Peyer's patch (tissue), 4 donors: ENCODE results near the gene LTA4H. TPM values are rescaled to one million over a fixed set of nuclear protein-coding genes. Genes with fewer than 3 reads are reported as not detected.
"Not testable (repeated sequence)": the region's sequence is repeated elsewhere in the genome, so short reads cannot be mapped to it uniquely, and the experiment has no call there.

Experiments used
- DNase-seq, 3 donors: peaks; one replicate each; pipeline ENCODE4 v3.0.0-alpha.2; 2017 to 2019
- H3K27ac ChIP-seq, 4 donors: fragments of 200-600 bp; sonication (generic); one replicate each; pipeline ENCODE4 v1.5.1; 2016 to 2019
- H3K27me3 ChIP-seq, 2 donors: fragments of 200-600 bp; sonication (generic); one replicate each; pipeline ENCODE4 v1.5.1; 2019
- H3K36me3 ChIP-seq, 3 donors: fragments of 200-600 bp; sonication (generic); one replicate each; pipeline ENCODE4 v1.5.1; 2016 to 2019
- H3K4me1 ChIP-seq, 4 donors: fragments of 200-600 bp; sonication (generic); one replicate each; pipeline ENCODE4 v1.5.1; 2016 to 2019
- H3K4me3 ChIP-seq, 4 donors: fragments of 200-600 bp; sonication (generic); 1 replicate in 3 of 4; 2 replicates in 1 of 4; pipeline ENCODE4 v1.5.1; 2016 to 2019; ENCODE audit warnings: mild to moderate bottlenecking in 1 of 4
- H3K9me3 ChIP-seq, 4 donors: fragments of 200-600 bp; sonication (generic); one replicate each; pipeline ENCODE4 v1.5.1; 2016 to 2019; ENCODE audit warnings: mild to moderate bottlenecking in 1 of 4
- CTCF ChIP-seq, 6 experiments: fragments of 450-650 bp in 4 of 6; fragments of 200-600 bp in 2 of 6; sonication (generic) in 1 of 6; IDR thresholded peaks; one replicate each; pipeline ENCODE4 v1.5.1; 2017 to 2019; ENCODE audit warnings: antibody characterized with exemption in 6 of 6, mild to moderate bottlenecking in 3 of 6, moderate library complexity in 1 of 6
- POLR2A ChIP-seq, 2 donors: fragments of 450-650 bp; IDR thresholded peaks; one replicate each; pipeline ENCODE4 v1.5.1; 2017; ENCODE audit warnings: antibody characterized with exemption in 2 of 2, mild to moderate bottlenecking in 2 of 2, moderate library complexity in 2 of 2
- total RNA-seq, 4 donors: library from RNA; depleted of rRNA; stranded (reverse); fragments of >200 nt; gene quantifications; one replicate each; pipeline ENCODE4 v1.1.0, GENCODE V29; 2016

The LTA4H gene
- total RNA-seq, 4 donors from 2014 or later = 59.6 to 80.7 (median 76.4) TPM

GRCh38 chr12:96068636-96069035 lies 33.2 kb upstream of the LTA4H start:
- H3K4me1 ChIP-seq = no peaks in the 10 kb centered on the region
- TF ChIP-seq POLR2A (IDR thresholded peaks at IDR 0.05) = no peak
- TF ChIP-seq CTCF (IDR thresholded peaks at IDR 0.05) = no peak
- no peaks in the 10 kb centered on the region for H3K36me3 ChIP-seq
- H3K27ac ChIP-seq = no peak overlapping the region
- no peak for DNase-seq
- H3K9me3 ChIP-seq = no peaks in the 10 kb centered on the region
- no peak overlapping the region for H3K4me3 ChIP-seq
- H3K27me3 ChIP-seq = no peaks in the 10 kb centered on the region

GRCh38 chr12:96068111-96068510 lies 32.7 kb upstream of the LTA4H start:
- H3K4me1 ChIP-seq = no peaks in the 10 kb centered on the region
- H3K4me3 ChIP-seq = no peak overlapping the region
- H3K27ac ChIP-seq = no peak overlapping the region
- DNase-seq = no peak
- TF ChIP-seq POLR2A (IDR thresholded peaks at IDR 0.05) (no peak), CTCF (IDR thresholded peaks at IDR 0.05) (no peak)
- H3K27me3 ChIP-seq = no peaks in the 10 kb centered on the region
- H3K9me3 ChIP-seq = no peaks in the 10 kb centered on the region
- no peaks in the 10 kb centered on the region for H3K36me3 ChIP-seq

- not testable (repeated sequence) for H3K36me3 ChIP-seq, H3K27ac ChIP-seq, H3K4me3 ChIP-seq, H3K9me3 ChIP-seq, H3K27me3 ChIP-seq, DNase-seq, H3K4me1 ChIP-seq
Measured at GRCh38 chr12:96065776-96066175, 30.4 kb upstream of the LTA4H start.

GRCh38 chr12:96064966-96065365 lies 29.6 kb upstream of the LTA4H start:
- DNase-seq = no peak
- Histone ChIP-seq H3K4me1 (peaks cover 0 to 8% (median 0%) of the 10 kb centered on the region in 4 donors), H3K36me3 (no peaks in the 10 kb centered on the region), H3K27ac (no peak overlapping the region), H3K4me3 (no peak overlapping the region), H3K27me3 (no peaks in the 10 kb centered on the region), H3K9me3 (no peaks in the 10 kb centered on the region)
- TF ChIP-seq CTCF (IDR thresholded peaks at IDR 0.05) = no peak
- no peak for TF ChIP-seq POLR2A (IDR thresholded peaks at IDR 0.05)

- H3K9me3 ChIP-seq = no peaks in the 10 kb centered on the region
- no peak overlapping the region for H3K4me3 ChIP-seq
- H3K27me3 ChIP-seq = no peaks in the 10 kb centered on the region
- no peak for TF ChIP-seq POLR2A (IDR thresholded peaks at IDR 0.05)
- TF ChIP-seq CTCF (IDR thresholded peaks at IDR 0.05) = no peak
- DNase-seq = no peak
- peaks cover 0 to 8% (median 0%) of the 10 kb centered on the region in 4 donors for H3K4me1 ChIP-seq
- no peaks in the 10 kb centered on the region for H3K36me3 ChIP-seq
- no peak overlapping the region for H3K27ac ChIP-seq
Measured at GRCh38 chr12:96064271-96064670, 28.9 kb upstream of the LTA4H start.

GRCh38 chr12:96063046-96063445 lies 27.7 kb upstream of the LTA4H start:
- no peak for DNase-seq
- TF ChIP-seq POLR2A (IDR thresholded peaks at IDR 0.05) = no peak
- peak in 2 of 6 experiments; percentile 11 to 15 for TF ChIP-seq CTCF (IDR thresholded peaks at IDR 0.05)

More at GRCh38 chr12:96063046-96063445, 27.7 kb upstream of the LTA4H start:
- no peak overlapping the region for H3K27ac ChIP-seq
- no peaks in the 10 kb centered on the region for H3K36me3 ChIP-seq
- no peaks in the 10 kb centered on the region for H3K27me3 ChIP-seq
- H3K4me1 ChIP-seq = peaks cover 0 to 8% (median 0%) of the 10 kb centered on the region in 4 donors
- no peaks in the 10 kb centered on the region for H3K9me3 ChIP-seq
- H3K4me3 ChIP-seq = no peak overlapping the region
